ENCODE results near the gene CNMD.

The CNMD gene

DNA sequence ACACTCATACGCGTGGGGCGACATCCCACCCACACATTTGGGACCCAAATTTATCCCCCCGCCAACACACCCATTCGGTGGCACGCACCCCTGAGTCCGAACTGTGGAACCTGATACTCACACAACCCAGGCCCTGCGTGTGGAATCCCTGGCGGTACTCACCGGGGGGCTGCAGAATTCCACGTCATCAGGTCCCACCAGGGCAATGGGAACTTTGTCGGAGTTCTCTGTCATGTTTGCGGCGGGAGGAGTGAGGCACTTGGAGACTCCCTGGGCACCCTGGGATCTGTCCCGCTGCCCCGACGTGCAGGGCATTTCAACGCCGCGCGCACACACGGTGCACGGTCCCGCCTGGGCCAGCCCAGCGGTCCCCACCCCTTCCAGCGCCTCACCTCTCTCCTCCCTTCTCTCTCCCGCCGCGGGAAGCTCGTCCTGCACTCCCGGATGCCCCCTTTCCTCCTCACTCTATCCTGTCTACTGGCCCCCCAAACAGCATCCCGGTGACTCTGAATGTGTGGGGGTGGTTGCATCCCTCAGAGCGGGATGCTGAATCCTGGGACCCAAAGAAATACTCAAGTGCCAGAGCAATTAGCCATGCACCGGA is at the start of gene CNMD:
TSS of gene CNMD (minus strand) at position 353 of the 604 bp plus-strand sequence. CDS start at position 234, 119 bp downstream.
- peak within 1 kb of the TSS; percentile 25 for H3K4me3 ChIP-seq (replicated peaks; ENCODE audit: low read depth, low read length)
- TF ChIP-seq, protein P1, sequence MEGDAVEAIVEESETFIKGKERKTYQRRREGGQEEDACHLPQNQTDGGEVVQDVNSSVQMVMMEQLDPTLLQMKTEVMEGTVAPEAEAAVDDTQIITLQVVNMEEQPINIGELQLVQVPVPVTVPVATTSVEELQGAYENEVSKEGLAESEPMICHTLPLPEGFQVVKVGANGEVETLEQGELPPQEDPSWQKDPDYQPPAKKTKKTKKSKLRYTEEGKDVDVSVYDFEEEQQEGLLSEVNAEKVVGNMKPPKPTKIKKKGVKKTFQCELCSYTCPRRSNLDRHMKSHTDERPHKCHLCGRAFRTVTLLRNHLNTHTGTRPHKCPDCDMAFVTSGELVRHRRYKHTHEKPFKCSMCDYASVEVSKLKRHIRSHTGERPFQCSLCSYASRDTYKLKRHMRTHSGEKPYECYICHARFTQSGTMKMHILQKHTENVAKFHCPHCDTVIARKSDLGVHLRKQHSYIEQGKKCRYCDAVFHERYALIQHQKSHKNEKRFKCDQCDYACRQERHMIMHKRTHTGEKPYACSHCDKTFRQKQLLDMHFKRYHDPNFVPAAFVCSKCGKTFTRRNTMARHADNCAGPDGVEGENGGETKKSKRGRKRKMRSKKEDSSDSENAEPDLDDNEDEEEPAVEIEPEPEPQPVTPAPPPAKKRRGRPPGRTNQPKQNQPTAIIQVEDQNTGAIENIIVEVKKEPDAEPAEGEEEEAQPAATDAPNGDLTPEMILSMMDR (IDR thresholded peaks at IDR 0.05; ENCODE audit: low read length, missing control alignments), result no peak
- DNase-seq (ENCODE audit: low read depth), result no peak

DNA sequence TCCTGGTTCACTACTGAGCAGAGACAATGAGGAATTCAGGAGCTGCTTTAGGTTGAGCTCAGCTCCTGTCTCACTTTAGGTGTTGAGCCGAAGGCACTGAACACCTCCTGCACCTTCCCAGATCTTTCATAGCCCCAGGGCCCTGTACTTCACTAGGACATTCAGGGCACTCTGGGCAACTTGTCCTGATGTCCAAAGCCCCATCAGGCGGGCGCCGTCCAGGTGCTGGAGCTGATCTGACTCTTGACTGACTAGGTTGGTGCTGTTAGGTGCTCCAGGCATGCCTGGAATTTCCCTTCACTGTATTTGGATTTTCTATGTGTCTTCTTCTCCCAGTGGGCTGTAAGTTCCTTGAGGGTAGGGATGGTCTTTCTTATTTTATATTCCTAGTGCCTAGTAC is 48.4 kb upstream of the CNMD start:
- DNase-seq (ENCODE audit: low read depth), result no peak
- TF ChIP-seq, protein P1 (IDR thresholded peaks at IDR 0.05; ENCODE audit: low read length, missing control alignments), result no peak
- no peak overlapping the region for H3K4me3 ChIP-seq (replicated peaks; ENCODE audit: low read depth, low read length)

DNA sequence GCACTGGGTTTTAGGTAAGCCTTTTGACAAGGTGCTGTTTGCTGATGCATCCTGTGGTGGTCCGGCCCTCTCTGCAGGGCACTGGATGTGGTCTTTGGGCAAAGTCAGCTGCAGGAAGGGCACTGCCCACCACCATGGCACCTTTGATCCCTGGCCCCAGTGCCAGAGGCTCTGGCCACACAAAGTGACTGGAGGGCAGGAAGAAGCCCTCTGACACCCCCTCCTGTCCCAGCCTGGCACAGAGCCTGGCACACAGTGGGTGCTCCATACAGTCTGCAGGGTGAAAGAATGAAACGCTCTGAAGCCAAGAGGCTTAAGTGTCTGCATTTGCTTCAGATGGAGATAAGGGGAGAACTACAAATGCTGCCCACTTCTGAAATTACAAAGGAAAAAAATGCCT is 47.6 kb upstream of the CNMD start:
- TF ChIP-seq, protein P1 (IDR thresholded peaks at IDR 0.05; ENCODE audit: low read length, missing control alignments), result no peak
- no peak for DNase-seq (ENCODE audit: low read depth)
- no peak overlapping the region for H3K4me3 ChIP-seq (replicated peaks; ENCODE audit: low read depth, low read length)

DNA sequence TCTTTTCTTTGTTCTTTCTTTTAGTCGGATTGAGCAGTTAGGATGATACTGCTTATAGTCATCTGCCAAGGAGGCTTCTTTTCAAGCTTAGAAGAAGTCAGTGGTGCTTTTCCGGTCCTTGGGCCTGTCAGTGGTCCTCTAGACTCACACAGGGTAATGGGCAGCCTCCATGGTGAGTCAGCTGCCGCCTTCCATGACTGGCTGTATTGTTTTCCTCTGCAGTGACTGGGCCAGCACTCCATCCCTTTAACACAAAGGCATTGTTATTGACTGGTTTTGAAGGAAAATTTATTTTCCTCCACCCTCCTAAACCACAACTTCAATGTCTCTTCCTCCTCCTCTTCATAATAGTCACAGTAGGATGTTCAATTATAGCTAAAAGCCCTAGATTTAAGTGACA is 47.1 kb upstream of the CNMD start:
- TF ChIP-seq, protein P1 (IDR thresholded peaks at IDR 0.05; ENCODE audit: low read length, missing control alignments), result no peak
- no peak for DNase-seq (ENCODE audit: low read depth)
- no peak overlapping the region for H3K4me3 ChIP-seq (replicated peaks; ENCODE audit: low read depth, low read length)

DNA sequence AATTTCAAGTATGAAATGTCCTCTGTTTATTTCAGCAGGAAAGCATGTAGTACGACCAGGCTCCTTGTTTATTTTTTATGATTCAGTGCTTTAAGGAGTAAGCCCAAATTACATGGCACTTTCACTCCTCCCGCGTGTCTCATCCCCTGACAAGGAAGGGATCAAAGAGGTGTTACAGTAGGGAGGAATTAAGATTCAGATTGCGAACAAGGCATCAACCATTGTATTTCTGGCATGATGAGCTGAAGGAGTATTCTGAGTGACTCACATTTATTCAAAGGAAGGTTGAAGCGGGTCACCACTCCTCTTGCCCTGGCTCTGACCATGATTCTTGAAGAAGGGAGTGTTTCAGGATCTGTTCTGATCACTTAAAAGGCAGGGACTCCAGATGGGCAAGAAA is 46.1 kb upstream of the CNMD start:
- H3K4me3 ChIP-seq (replicated peaks; ENCODE audit: low read depth, low read length), result no peak overlapping the region
- TF ChIP-seq, protein P1 (IDR thresholded peaks at IDR 0.05; ENCODE audit: low read length, missing control alignments), result no peak
- no peak for DNase-seq (ENCODE audit: low read depth)

DNA sequence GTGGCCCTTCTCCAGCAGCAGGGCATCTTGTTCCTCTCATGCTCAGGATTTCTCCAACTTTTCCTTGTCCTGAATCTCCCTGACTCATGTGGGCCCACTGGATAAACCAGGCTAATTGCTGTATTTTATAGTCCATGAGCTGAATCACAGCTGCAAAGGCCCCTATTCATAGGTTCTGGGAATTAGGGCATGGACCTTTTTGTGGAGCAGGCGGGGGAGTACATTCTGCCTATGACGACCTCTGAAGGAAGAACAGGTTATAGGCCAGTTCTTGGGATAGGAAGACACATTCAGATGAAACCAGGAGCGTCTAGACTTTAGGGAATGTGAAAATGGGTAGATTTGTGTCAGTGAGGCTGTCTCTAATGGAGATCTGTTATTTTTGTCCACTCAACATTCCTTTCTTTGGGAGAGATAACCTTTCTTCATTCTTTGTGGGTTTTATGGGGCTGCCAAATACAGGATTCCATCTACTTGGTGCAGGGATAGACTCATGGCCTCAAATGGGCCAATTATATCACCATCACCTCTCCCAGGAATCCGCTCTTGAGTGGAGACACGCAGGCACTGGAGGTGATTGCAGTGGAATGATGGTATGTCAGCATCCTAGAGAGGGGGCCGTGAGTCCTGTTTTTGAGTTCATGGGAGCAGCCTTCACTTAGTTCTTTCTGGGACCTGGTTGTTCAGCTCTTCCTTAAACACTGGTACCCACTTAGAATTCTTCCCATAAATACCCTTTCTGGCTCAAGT is 45.1 kb upstream of the CNMD start:
- no peak for DNase-seq (ENCODE audit: low read depth)
- TF ChIP-seq, protein P1 (IDR thresholded peaks at IDR 0.05; ENCODE audit: low read length, missing control alignments), result no peak
- H3K4me3 ChIP-seq (replicated peaks; ENCODE audit: low read depth, low read length), result no peak overlapping the region
